Activated CD4-positive, alpha-beta T cell treated with anti-CD3 and anti-CD28 coated beads for 4 hours (primary cell): ENCODE results near the gene USP46.

Experiments
- DNase-seq, 2 donors: peaks; one replicate each; pipeline ENCODE4 v3.0.0-alpha.2; 2020

USP46 gene

GRCh38 chr4:52617336-52618020, 41.6 kb downstream of the USP46 start:
- DNase-seq: no peak

GRCh38 chr4:52614241-52614640, 44.9 kb downstream of the USP46 start:
- DNase-seq: no peak

- no peak for DNase-seq
These were observed 46.8 kb downstream of the USP46 start for GRCh38 chr4:52612341-52612740.

GRCh38 chr4:52611030-52611555, 48.0 kb downstream of the USP46 start:
- no peak for DNase-seq

- DNase-seq: no peak
These were observed 52.4 kb downstream of the USP46 start for GRCh38 chr4:52606726-52607125.

GRCh38 chr4:52606040-52606439, 53.1 kb downstream of the USP46 start:
- DNase-seq: no peak

GRCh38 chr4:52604215-52604614, 54.9 kb downstream of the USP46 start:
- no peak for DNase-seq

GRCh38 chr4:52600275-52600674, 58.8 kb downstream of the USP46 start:
- DNase-seq: no peak

GRCh38 chr4:52595001-52595400, 64.1 kb downstream of the USP46 start:
- DNase-seq: no peak

- no peak for DNase-seq
These were observed 66.8 kb downstream of the USP46 start for GRCh38 chr4:52592287-52592686.

GRCh38 chr4:52588771-52589591, 70.1 kb downstream of the USP46 start:
- peak; percentile 17 to 51 for DNase-seq

- no peak for DNase-seq
These were observed 71.0 kb downstream of the USP46 start for GRCh38 chr4:52588097-52588496.

GRCh38 chr4:52586069-52586468, 73.0 kb downstream of the USP46 start:
- no peak for DNase-seq

- DNase-seq: no peak
These were observed 73.7 kb downstream of the USP46 start for GRCh38 chr4:52585379-52585778.

- DNase-seq: no peak
These were observed 79.4 kb downstream of the USP46 start for GRCh38 chr4:52579602-52580272.

- no peak for DNase-seq
These were observed 80.2 kb downstream of the USP46 start for GRCh38 chr4:52578951-52579350.

- DNase-seq: no peak
These were observed 81.5 kb downstream of the USP46 start for GRCh38 chr4:52577624-52577962.

GRCh38 chr4:52576961-52577623, 82.0 kb downstream of the USP46 start:
- DNase-seq: no peak

GRCh38 chr4:52576326-52576725, 82.8 kb downstream of the USP46 start:
- no peak for DNase-seq

GRCh38 chr4:52575406-52575805, 83.7 kb downstream of the USP46 start:
- no peak for DNase-seq

GRCh38 chr4:52574036-52574435, 85.1 kb downstream of the USP46 start:
- no peak for DNase-seq

- DNase-seq: no peak
These were observed 85.5 kb downstream of the USP46 start for GRCh38 chr4:52573551-52573950.

GRCh38 chr4:52572936-52573485, 86.1 kb downstream of the USP46 start:
- no peak for DNase-seq
